HG03439 (cell line): Measurements from ENCODE around the gene CLCN4.

ENCODE experiments used
- ATAC-seq: cut with Tn5 transposase; IDR thresholded peaks from one replicate; pipeline ENCODE4 v1.9.1; 2021; ENCODE audit warnings: mild to moderate bottlenecking, moderate library complexity; ENCODE audit not compliant: unreplicated experiment

The CLCN4 gene

GRCh38 chrX:10237241-10237640 lies 80.5 kb downstream of the CLCN4 start:
- ATAC-seq, result no peak

DNA sequence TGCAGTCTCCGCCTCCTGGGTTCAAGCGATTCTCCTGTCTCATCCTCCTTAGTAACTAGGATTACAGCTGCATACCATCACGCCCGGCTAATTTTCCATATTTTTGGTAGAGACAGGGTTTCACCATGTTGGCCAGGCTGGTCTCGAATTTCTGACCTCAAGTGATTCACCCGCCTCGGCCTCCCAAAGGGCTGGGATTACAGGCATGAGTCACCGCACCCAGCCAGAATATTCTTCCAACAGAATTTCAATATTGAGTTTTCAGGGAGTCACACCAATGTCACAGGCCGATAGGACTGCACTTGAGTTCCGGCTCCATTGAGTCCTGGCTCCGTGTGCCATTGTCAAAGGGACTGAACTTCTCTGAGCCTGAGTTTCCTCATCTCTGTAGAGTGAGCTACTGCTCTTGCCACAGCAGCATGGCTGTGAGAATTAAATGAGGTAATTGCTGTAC lies 82.9 kb downstream of the CLCN4 start:
- no peak for ATAC-seq

DNA sequence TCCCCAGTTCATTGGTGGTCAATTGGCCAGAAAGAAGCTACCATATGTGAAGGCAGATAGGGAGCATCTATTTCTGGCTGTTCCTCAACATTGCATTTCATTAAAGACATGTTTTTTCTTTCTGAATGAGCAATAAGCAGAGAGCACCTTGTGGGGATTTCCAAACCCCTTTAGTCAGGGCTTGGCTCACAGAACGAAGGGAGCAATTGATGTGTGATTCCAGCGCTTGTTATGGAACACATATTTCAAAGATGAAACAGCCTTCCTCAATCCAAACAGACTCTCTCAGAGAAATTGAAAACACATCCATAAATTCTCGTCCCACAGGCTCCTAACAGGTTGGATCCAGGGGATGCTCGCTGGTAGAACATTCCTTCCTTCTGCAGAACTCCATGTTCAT lies 84.1 kb downstream of the CLCN4 start:
- no peak for ATAC-seq

DNA sequence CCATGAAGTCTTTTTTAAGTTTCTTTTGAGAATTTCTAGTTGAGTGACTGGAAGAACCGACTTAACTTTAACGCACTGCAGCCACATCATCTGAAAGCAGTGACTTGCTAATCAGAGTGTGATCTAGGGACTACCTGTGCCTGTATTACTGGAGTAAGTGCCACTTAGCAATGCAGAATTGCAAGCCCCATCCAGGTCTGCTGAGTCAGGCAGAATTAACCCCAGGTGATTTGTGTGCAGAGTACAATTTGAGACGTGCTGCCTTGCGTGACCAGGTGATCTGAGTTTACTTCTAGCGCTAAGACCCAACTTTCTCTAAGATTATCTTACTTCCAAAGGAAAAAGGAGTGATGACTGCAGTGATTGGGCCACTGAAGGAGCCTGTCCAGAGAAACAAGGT lies 85.3 kb downstream of the CLCN4 start:
- no peak for ATAC-seq

- no peak for ATAC-seq
Observed at GRCh38 chrX:10243106-10243505, 86.3 kb downstream of the CLCN4 start.

- ATAC-seq, result no peak
Observed at GRCh38 chrX:10244915-10245622, 88.3 kb downstream of the CLCN4 start.

GRCh38 chrX:10245886-10246285 lies 89.1 kb downstream of the CLCN4 start:
- ATAC-seq, result no peak

DNA sequence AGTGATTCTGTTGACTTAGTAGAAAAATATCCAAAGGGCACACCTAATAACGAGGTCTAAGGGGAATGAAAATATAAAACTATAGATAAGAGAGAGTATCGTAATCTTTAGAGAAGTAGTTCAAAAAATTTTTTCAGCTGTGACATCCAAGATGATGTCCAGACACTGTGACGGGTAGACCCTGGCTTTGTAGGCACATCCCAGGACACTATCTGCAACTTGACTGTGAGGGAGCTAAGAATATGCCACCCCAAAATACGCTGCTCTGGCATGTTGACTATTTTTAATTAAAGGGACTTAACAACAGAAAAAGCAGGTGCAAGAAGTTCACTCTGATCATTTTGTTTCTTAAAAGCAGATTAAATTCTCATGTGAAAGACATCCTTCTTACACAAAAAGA lies 89.5 kb downstream of the CLCN4 start:
- no peak for ATAC-seq

- no peak for ATAC-seq
Observed at GRCh38 chrX:10246846-10247245, 90.1 kb downstream of the CLCN4 start.

DNA sequence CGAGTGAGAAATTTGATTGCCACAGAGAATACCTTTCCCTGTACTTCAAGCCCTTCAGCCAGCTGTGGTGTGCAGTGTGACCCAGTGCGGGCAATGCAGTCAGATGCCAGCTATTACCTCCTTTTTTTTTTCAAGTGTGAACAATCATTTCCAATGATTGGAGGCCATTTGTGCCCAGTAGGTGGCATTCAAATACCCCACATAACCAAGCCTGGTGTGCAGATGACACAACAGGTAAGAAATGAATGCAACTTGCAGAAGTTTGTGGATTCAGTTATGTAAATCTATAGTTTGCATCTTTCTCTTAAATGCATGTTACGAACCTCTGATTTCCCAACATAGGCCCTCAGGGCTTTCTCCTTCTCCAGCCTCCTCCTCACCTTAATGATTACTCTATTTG lies 98.0 kb downstream of the CLCN4 start:
- ATAC-seq, result no peak

DNA sequence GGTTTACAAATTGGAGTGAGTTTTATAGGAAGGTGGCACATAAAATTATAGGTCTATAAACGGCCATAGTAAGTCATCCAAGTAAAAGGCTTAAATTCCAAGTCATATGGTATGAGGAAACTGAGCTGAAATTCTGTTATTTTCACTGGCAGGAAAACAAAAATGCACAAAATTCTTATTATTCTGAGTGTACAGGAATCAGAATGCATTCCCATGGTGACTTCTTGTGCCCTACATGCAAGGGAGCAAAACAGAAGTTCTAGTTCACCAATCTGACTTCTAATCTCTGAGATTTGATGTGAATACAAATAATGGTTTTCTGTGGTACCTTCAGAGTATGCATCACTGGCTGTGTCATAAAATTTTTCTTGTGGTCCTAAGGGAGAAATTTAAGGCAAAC lies 102.9 kb downstream of the CLCN4 start:
- no peak for ATAC-seq

GRCh38 chrX:10265775-10266174 lies 109.0 kb downstream of the CLCN4 start:
- ATAC-seq, result no peak

DNA sequence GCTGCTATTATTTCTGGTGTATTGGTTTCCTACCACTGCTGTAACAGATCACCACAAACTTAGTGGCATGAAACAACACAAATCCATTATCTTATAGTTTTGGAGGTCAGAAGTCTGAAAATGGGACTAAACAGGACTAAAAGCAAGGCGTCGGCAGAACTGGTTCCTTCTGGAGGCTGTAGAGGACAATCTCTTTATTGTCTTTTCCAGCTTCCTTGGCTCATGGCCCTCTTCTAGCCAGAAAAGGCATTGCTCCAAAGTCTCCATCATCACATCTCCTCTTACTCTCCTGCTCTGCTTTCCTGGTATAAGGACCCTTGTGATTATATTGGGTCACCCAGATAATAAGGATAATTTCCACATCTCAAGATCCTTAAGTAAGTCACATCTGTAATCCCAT lies 121.9 kb downstream of the CLCN4 start:
- no peak for ATAC-seq

- ATAC-seq, result no peak
Observed at GRCh38 chrX:10280071-10280470, 123.3 kb downstream of the CLCN4 start.

- no peak for ATAC-seq
Observed at GRCh38 chrX:10282490-10282889, 125.7 kb downstream of the CLCN4 start.

- ATAC-seq, result no peak
Observed at GRCh38 chrX:10286195-10286594, 129.4 kb downstream of the CLCN4 start.
